Measurements from ENCODE around the gene HDLBP. TPM values are rescaled to one million over a fixed set of nuclear protein-coding genes. Genes with fewer than 3 reads are reported as not detected.

The HDLBP gene
- total RNA-seq, 2 experiments from 2014 or later = 259 to 266 TPM

- CTCF ChIA-PET = no interaction called here
- Mint-ChIP-seq H3K27ac (no peak overlapping the region), H3K36me3 (ENCODE audit: low read depth) (peaks cover 53% of the 10 kb centered on the region), H3K4me1 (ENCODE audit: low read depth) (peaks cover 6% of the 10 kb centered on the region), H3K9me3 (no peaks in the 10 kb centered on the region), H3K4me3 (no peak overlapping the region), H3K27me3 (no peaks in the 10 kb centered on the region)
- TF ChIP-seq CTCF (IDR thresholded peaks at IDR 0.05) = no peak
- intact Hi-C loops (cut with micrococcal nuclease) = no loop called here
- DNase-seq (no peak), ATAC-seq (no peak)
- POLR2A ChIA-PET = interaction anchor here (1.0 kb wide), 1 partner anchor 152 kb away, joined by 3 read pairs; no protein-coding TSS in a partner anchor
Measured at GRCh38 chr2:241260911-241261310, 54.6 kb downstream of the HDLBP start.

GRCh38 chr2:241258505-241259280 is 56.8 kb downstream of the HDLBP start:
- H3K27ac Mint-ChIP-seq = no peak overlapping the region
- ChIA-PET POLR2A (interaction anchor here (0.6 kb wide), 1 partner anchor 53 kb away, joined by 3 read pairs; no protein-coding TSS in a partner anchor), CTCF (no interaction called here)
- H3K36me3 Mint-ChIP-seq (ENCODE audit: low read depth) = peaks cover 56% of the 10 kb centered on the region
- H3K4me1 Mint-ChIP-seq (ENCODE audit: low read depth) = peaks cover 6% of the 10 kb centered on the region
- H3K27me3 Mint-ChIP-seq = no peaks in the 10 kb centered on the region
- no peaks in the 10 kb centered on the region for H3K9me3 Mint-ChIP-seq
- no peak for TF ChIP-seq CTCF (IDR thresholded peaks at IDR 0.05)
- no peak overlapping the region for H3K4me3 Mint-ChIP-seq
- DNase-seq (no peak), ATAC-seq (no peak)
- intact Hi-C loops (cut with micrococcal nuclease) = no loop called here

GRCh38 chr2:241257419-241258032 is 57.9 kb downstream of the HDLBP start:
- CTCF ChIA-PET = no interaction called here
- H3K27ac Mint-ChIP-seq = no peak overlapping the region
- peak; percentile 16 for TF ChIP-seq CTCF (IDR thresholded peaks at IDR 0.05)
- no peak for DNase-seq
- POLR2A ChIA-PET = interaction anchor here (0.6 kb wide), 1 partner anchor 184 kb away, joined by 4 read pairs; no protein-coding TSS in a partner anchor
- no peaks in the 10 kb centered on the region for H3K27me3 Mint-ChIP-seq
- peaks cover 6% of the 10 kb centered on the region for H3K4me1 Mint-ChIP-seq (ENCODE audit: low read depth)
- H3K4me3 Mint-ChIP-seq = no peak overlapping the region
- intact Hi-C loops (cut with micrococcal nuclease) = no loop called here
- peaks cover 55% of the 10 kb centered on the region for H3K36me3 Mint-ChIP-seq (ENCODE audit: low read depth)
- no peaks in the 10 kb centered on the region for H3K9me3 Mint-ChIP-seq
- no peak for ATAC-seq

GRCh38 chr2:241256168-241256545 is 59.3 kb downstream of the HDLBP start:
- ChIA-PET POLR2A (no interaction called here), CTCF (no interaction called here)
- Mint-ChIP-seq H3K4me3 (no peak overlapping the region), H3K27me3 (no peaks in the 10 kb centered on the region), H3K9me3 (no peaks in the 10 kb centered on the region), H3K27ac (no peak overlapping the region), H3K36me3 (ENCODE audit: low read depth) (peaks cover 48% of the 10 kb centered on the region), H3K4me1 (ENCODE audit: low read depth) (peaks cover 6% of the 10 kb centered on the region)
- DNase-seq = no peak
- no peak for ATAC-seq
- no peak for TF ChIP-seq CTCF (IDR thresholded peaks at IDR 0.05)
- intact Hi-C loops (cut with micrococcal nuclease) = no loop called here

GRCh38 chr2:241255542-241256167 is 59.8 kb downstream of the HDLBP start:
- H3K27me3 Mint-ChIP-seq = no peaks in the 10 kb centered on the region
- no peak for TF ChIP-seq CTCF (IDR thresholded peaks at IDR 0.05)

More at GRCh38 chr2:241255542-241256167, 59.8 kb downstream of the HDLBP start:
- no peak overlapping the region for H3K4me3 Mint-ChIP-seq
- ATAC-seq (no peak), DNase-seq (no peak)
- POLR2A ChIA-PET = no interaction called here
- no peak overlapping the region for H3K27ac Mint-ChIP-seq
- H3K36me3 Mint-ChIP-seq (ENCODE audit: low read depth) = peaks cover 48% of the 10 kb centered on the region
- peaks cover 6% of the 10 kb centered on the region for H3K4me1 Mint-ChIP-seq (ENCODE audit: low read depth)
- intact Hi-C loops (cut with micrococcal nuclease) = no loop called here
- no peaks in the 10 kb centered on the region for H3K9me3 Mint-ChIP-seq
- CTCF ChIA-PET = no interaction called here

All from activated CD8-positive, alpha-beta T cell treated with anti-CD3 and anti-CD28 coated beads for 36 hours (primary cell).